ENCODE measurements around the gene ETV3.
A peak's percentile ranks its signal among the peaks of the same experiment; 100 is the strongest.

The ETV3 gene

GRCh38 chr1:157116737-157117103 is 21.5 kb downstream of the ETV3 start:
- peaks cover 5% of the 10 kb centered on the region; the same call in 1 of the 2 replicates for H4K20me1 ChIP-seq
- H3K27ac ChIP-seq = no peak overlapping the region
- no peak overlapping the region for H3K4me2 ChIP-seq
- peaks cover 28% of the 10 kb centered on the region for H3K4me1 ChIP-seq
- H3K9me3 ChIP-seq = no peaks in the 10 kb centered on the region
- no peaks in the 10 kb centered on the region for H3K36me3 ChIP-seq
- TF ChIP-seq Cebpa-rat (IDR thresholded peaks at IDR 0.05) = no peak
- H3K27me3 ChIP-seq = no peaks in the 10 kb centered on the region
- H3K9ac ChIP-seq = no peak overlapping the region
- H3K4me3 ChIP-seq = no peak overlapping the region

- H4K20me1 ChIP-seq = no peaks in the 10 kb centered on the region
- H3K4me1 ChIP-seq = peaks cover 30% of the 10 kb centered on the region
- H3K9me3 ChIP-seq = no peaks in the 10 kb centered on the region
- no peaks in the 10 kb centered on the region for H3K27me3 ChIP-seq
- no peak overlapping the region for H3K4me3 ChIP-seq
- no peak for TF ChIP-seq Cebpa-rat (IDR thresholded peaks at IDR 0.05)
- H3K4me2 ChIP-seq = no peak overlapping the region
- H3K27ac ChIP-seq = no peak overlapping the region
- H3K36me3 ChIP-seq = no peaks in the 10 kb centered on the region
- no peak overlapping the region for H3K9ac ChIP-seq
Observed at GRCh38 chr1:157115851-157116736, 22.1 kb downstream of the ETV3 start.

GRCh38 chr1:157115429-157115838 is 22.8 kb downstream of the ETV3 start:
- H3K9ac ChIP-seq = no peak overlapping the region
- H3K4me3 ChIP-seq = no peak overlapping the region
- H3K9me3 ChIP-seq = no peaks in the 10 kb centered on the region
- H4K20me1 ChIP-seq = no peaks in the 10 kb centered on the region
- no peak overlapping the region for H3K27ac ChIP-seq
- no peak overlapping the region for H3K4me2 ChIP-seq
- TF ChIP-seq Cebpa-rat (IDR thresholded peaks at IDR 0.05) = no peak
- no peaks in the 10 kb centered on the region for H3K27me3 ChIP-seq
- H3K36me3 ChIP-seq = no peaks in the 10 kb centered on the region
- peaks cover 37% of the 10 kb centered on the region for H3K4me1 ChIP-seq

GRCh38 chr1:157114183-157115121 is 23.7 kb downstream of the ETV3 start:
- Histone ChIP-seq H4K20me1 (no peaks in the 10 kb centered on the region), H3K27ac (no peak overlapping the region), H3K4me3 (no peak overlapping the region), H3K9ac (no peak overlapping the region), H3K4me2 (no peak overlapping the region), H3K27me3 (no peaks in the 10 kb centered on the region), H3K9me3 (no peaks in the 10 kb centered on the region), H3K36me3 (no peaks in the 10 kb centered on the region), H3K4me1 (peaks cover 37% of the 10 kb centered on the region)
- TF ChIP-seq Cebpa-rat (IDR thresholded peaks at IDR 0.05) = no peak

GRCh38 chr1:157113631-157114030 is 24.6 kb downstream of the ETV3 start:
- Histone ChIP-seq H3K27me3 (no peaks in the 10 kb centered on the region), H3K36me3 (no peaks in the 10 kb centered on the region), H3K27ac (no peak overlapping the region), H4K20me1 (no peaks in the 10 kb centered on the region), H3K9me3 (no peaks in the 10 kb centered on the region), H3K4me2 (0 out of 2 replicates have a peak overlapping the region, but pooled peaks have one; percentile 41), H3K4me1 (peaks cover 37% of the 10 kb centered on the region), H3K9ac (no peak overlapping the region), H3K4me3 (no peak overlapping the region)
- no peak for TF ChIP-seq Cebpa-rat (IDR thresholded peaks at IDR 0.05)

GRCh38 chr1:157113106-157113505 is 25.1 kb downstream of the ETV3 start:
- Histone ChIP-seq H3K4me1 (peaks cover 34% of the 10 kb centered on the region), H3K9ac (no peak overlapping the region; the same call in 1 of the 2 replicates), H3K9me3 (no peaks in the 10 kb centered on the region), H3K27me3 (no peaks in the 10 kb centered on the region), H3K4me2 (peak overlapping the region; percentile 41), H3K27ac (no peak overlapping the region), H4K20me1 (no peaks in the 10 kb centered on the region), H3K4me3 (no peak overlapping the region), H3K36me3 (no peaks in the 10 kb centered on the region)
- no peak for TF ChIP-seq Cebpa-rat (IDR thresholded peaks at IDR 0.05)

- Histone ChIP-seq H3K9ac (no peak overlapping the region; the same call in 1 of the 2 replicates), H3K9me3 (no peaks in the 10 kb centered on the region), H3K27ac (no peak overlapping the region), H3K36me3 (no peaks in the 10 kb centered on the region), H3K4me2 (peak overlapping the region; percentile 41; the same call in 1 of the 2 replicates), H3K4me3 (no peak overlapping the region), H3K4me1 (peaks cover 34% of the 10 kb centered on the region), H3K27me3 (no peaks in the 10 kb centered on the region), H4K20me1 (no peaks in the 10 kb centered on the region)
- no peak for TF ChIP-seq Cebpa-rat (IDR thresholded peaks at IDR 0.05)
Observed at GRCh38 chr1:157112186-157112867, 25.9 kb downstream of the ETV3 start.

GRCh38 chr1:157111396-157112165 is 26.6 kb downstream of the ETV3 start:
- TF ChIP-seq Cebpa-rat (IDR thresholded peaks at IDR 0.05) = no peak

GRCh38 chr1:157110686-157111085 is 27.5 kb downstream of the ETV3 start:
- Histone ChIP-seq H3K4me2 (peak overlapping the region; percentile 30), H3K9me3 (no peaks in the 10 kb centered on the region), H3K27ac (no peak overlapping the region), H3K4me1 (peaks cover 46% of the 10 kb centered on the region), H3K4me3 (no peak overlapping the region), H3K9ac (no peak overlapping the region), H3K27me3 (no peaks in the 10 kb centered on the region), H4K20me1 (no peaks in the 10 kb centered on the region), H3K36me3 (no peaks in the 10 kb centered on the region)
- no peak for TF ChIP-seq Cebpa-rat (IDR thresholded peaks at IDR 0.05)

More at GRCh38 chr1:157111396-157112165, 26.6 kb downstream of the ETV3 start:
- Histone ChIP-seq H3K9me3 (no peaks in the 10 kb centered on the region), H3K36me3 (no peaks in the 10 kb centered on the region), H3K4me1 (peaks cover 38% of the 10 kb centered on the region), H4K20me1 (no peaks in the 10 kb centered on the region), H3K4me3 (no peak overlapping the region), H3K9ac (no peak overlapping the region), H3K4me2 (peak overlapping the region; percentile 30), H3K27ac (no peak overlapping the region), H3K27me3 (no peaks in the 10 kb centered on the region)

Data from BLaER1 (cell line).